HG03520 (cell line): Measurements from ENCODE around the gene RUSF1.
A peak's percentile ranks its signal among the peaks of the same experiment; 100 is the strongest.
"Not testable (repeated sequence)": the region's sequence is repeated elsewhere in the genome, so short reads cannot be mapped to it uniquely, and the experiment has no call there.

ENCODE experiments used
- ATAC-seq: cut with Tn5 transposase; IDR thresholded peaks from one replicate; pipeline ENCODE4 v1.9.1; 2021; ENCODE audit warnings: mild to moderate bottlenecking, moderate library complexity; ENCODE audit not compliant: unreplicated experiment

The RUSF1 gene

GRCh38 chr16:31507929-31508705 lies at the start of gene RUSF1:
Gene RUSF1, minus strand, starts transcription at chr16:31508391. Its CDS starts 18 bp downstream, at chr16:31508373.
- peak; percentile 78 for ATAC-seq

GRCh38 chr16:31542763-31543162 lies 34.6 kb upstream of the RUSF1 start:
- ATAC-seq: no peak

- not testable (repeated sequence) for ATAC-seq
Observed at GRCh38 chr16:31539762-31540161, 31.6 kb upstream of the RUSF1 start.

- ATAC-seq: not testable (repeated sequence)
Observed at GRCh38 chr16:31538243-31538598, 30.0 kb upstream of the RUSF1 start.

GRCh38 chr16:31537362-31538242 lies 29.4 kb upstream of the RUSF1 start:
- no peak for ATAC-seq

GRCh38 chr16:31536804-31537361 lies 28.7 kb upstream of the RUSF1 start:
- ATAC-seq: no peak

- no peak for ATAC-seq
Observed at GRCh38 chr16:31535737-31536136, 27.5 kb upstream of the RUSF1 start.

- ATAC-seq: no peak
Observed at GRCh38 chr16:31532896-31533295, 24.7 kb upstream of the RUSF1 start.

GRCh38 chr16:31532120-31532519 lies 23.9 kb upstream of the RUSF1 start:
- ATAC-seq: no peak

- ATAC-seq: no peak
Observed at GRCh38 chr16:31531096-31531495, 22.9 kb upstream of the RUSF1 start.

GRCh38 chr16:31530405-31530804 lies 22.2 kb upstream of the RUSF1 start:
- no peak for ATAC-seq

GRCh38 chr16:31529937-31530312 lies 21.7 kb upstream of the RUSF1 start:
- no peak for ATAC-seq

GRCh38 chr16:31529108-31529936 lies 21.1 kb upstream of the RUSF1 start:
- no peak for ATAC-seq

GRCh38 chr16:31528523-31529107 lies 20.4 kb upstream of the RUSF1 start:
- no peak for ATAC-seq

GRCh38 chr16:31527734-31528274 lies 19.6 kb upstream of the RUSF1 start, which contains the start of gene AHSP:
Gene AHSP, plus strand, starts transcription at chr16:31527900. Its CDS starts 240 bp downstream, at chr16:31528140.
- no peak for ATAC-seq

GRCh38 chr16:31525113-31525512 lies 16.9 kb upstream of the RUSF1 start:
- ATAC-seq: no peak

GRCh38 chr16:31523768-31524167 lies 15.6 kb upstream of the RUSF1 start:
- ATAC-seq: not testable (repeated sequence)

GRCh38 chr16:31522071-31522470 lies 13.9 kb upstream of the RUSF1 start:
- ATAC-seq: no peak

- no peak for ATAC-seq
Observed at GRCh38 chr16:31521368-31521767, 13.2 kb upstream of the RUSF1 start.
